Aorta (tissue), 5 donors: ENCODE data around the gene CLSTN1. TPM values are rescaled to one million over a fixed set of nuclear protein-coding genes. Genes with fewer than 3 reads are reported as not detected.

ENCODE experiments used
- ATAC-seq: fragments of 200-7000 bp; cut with Tn5 transposase; one replicate; pipeline ENCODE4 v1.9.1; 2022; ENCODE audit warnings: moderate library complexity; ENCODE audit not compliant: low FRiP score
- DNase-seq, 2 donors: peaks; one replicate each; pipeline ENCODE4 v3.0.0-alpha.2; 2020
- H3K27ac ChIP-seq, 2 donors: one replicate each; pipeline ENCODE4 v1.5.1; 2013; ENCODE audit warnings: low read length in 2 of 2, mild to moderate bottlenecking in 2 of 2, moderate library complexity in 2 of 2, control low read depth in 1 of 2, inconsistent platforms in 1 of 2, low read depth in 1 of 2
- H3K27me3 ChIP-seq, 2 donors: one replicate each; pipeline ENCODE4 v1.6.1; 2013; ENCODE audit warnings: control low read depth in 1 of 2, low read length in 1 of 2, mild to moderate bottlenecking in 1 of 2, moderate library complexity in 1 of 2; ENCODE audit not compliant: insufficient read depth in 2 of 2, control insufficient read depth in 1 of 2
- H3K36me3 ChIP-seq, 2 donors: one replicate each; pipeline ENCODE4 v1.6.1; 2013; ENCODE audit warnings: control low read depth in 1 of 2, low read length in 1 of 2, mild to moderate bottlenecking in 1 of 2; ENCODE audit not compliant: insufficient read depth in 2 of 2, control insufficient read depth in 1 of 2
- H3K4me1 ChIP-seq, 2 donors: one replicate each; pipeline ENCODE4 v1.6.1; 2013; ENCODE audit warnings: low read length in 2 of 2, control low read depth in 1 of 2, mild to moderate bottlenecking in 1 of 2, moderate library complexity in 1 of 2; ENCODE audit not compliant: insufficient read depth in 2 of 2, control insufficient read depth in 1 of 2
- H3K4me3 ChIP-seq, 2 donors: one replicate each; pipeline ENCODE4 v1.5.1; 2013; ENCODE audit warnings: low read length in 2 of 2, control low read depth in 1 of 2, mild to moderate bottlenecking in 1 of 2
- H3K9me3 ChIP-seq: one replicate; pipeline ENCODE4 v1.6.1; 2013; ENCODE audit warnings: mild to moderate bottlenecking, low read length; ENCODE audit not compliant: control insufficient read depth
- WGBS, 2 donors: extraction: QIAGEN DNeasy Blood & Tissue Kit; methylation state at CpG; one replicate each; pipeline ENCODE4 v1.1.7; 2013; 5-methylcytosine and 5-hydroxymethylcytosine counted together
- intact Hi-C, 2 donors: fragments of 100-400 bp; cut with DNase I; formaldehyde crosslinking; loops; one replicate each; pipeline versions ENCODE4 v1.14.2 to v1.15.0; 2022
- long read RNA-seq, 2 donors: library from polyadenylated mRNA; unstranded; transcript quantifications; one replicate each; pipeline ENCODE4 v2.0.0, GENCODE V29; 2020 to 2021
- polyA plus RNA-seq, 2 donors: library from polyadenylated mRNA; stranded (reverse); fragments of 200-250 nt; gene quantifications; one replicate each; pipeline ENCODE4 v1.2.3, GENCODE V29; 2013
- total RNA-seq, 2 donors: library from RNA; stranded (reverse); fragmentation: NEBNext Ultra II Directional; extraction: Animal tissue kit (Norgen Biotek cat#: 25700); gene quantifications; one replicate each; pipeline ENCODE4 v1.2.1, GENCODE V29; 2021
- donor health status: healthy with polysubstance abuse.
- donor health status: Bipolar disorder and iron deficiency.
- donor health status: DM: no; HTN: no; CAD: no.
- donor health status: DM: no; HTN: no; CAD: no.
- donor health status: DM: yes; HTN: yes; CAD: no.

Gene CLSTN1
- 100 to 1,000 TPM in 1 of 2 donors, 10 to 100 TPM in 1; 85.3 to 113 TPM for total RNA-seq
- polyA plus RNA-seq = 10 to 100 TPM; 17.0 to 63.3 TPM
- long read RNA-seq, donor 1, partial matches to known transcripts = 117 of 117 reads
- long read RNA-seq, donor 1, other reads (novel, unspliced or antisense) = 0 of 117 reads
- long read RNA-seq, donor 2, full-length matches to known transcripts = 20 of 93 reads
- long read RNA-seq, donor 2, partial matches to known transcripts = 66 of 93 reads
- long read RNA-seq, donor 2, other reads (novel, unspliced or antisense) = 7 of 93 reads

- intact Hi-C loops = loop anchor here in 1 of 2 donors (10.0 kb wide), 1 partner anchor 871 kb away; no protein-coding TSS in a partner anchor
- peak within 1 kb of the TSS; percentile 81 to 97 for H3K4me3 ChIP-seq
- no peaks in the 10 kb centered on the region for H3K9me3 ChIP-seq
- H3K27ac ChIP-seq = peak within 1 kb of the TSS; percentile 69 to 82
- no peaks in the 10 kb centered on the region for H3K4me1 ChIP-seq
- peak; percentile 89 for ATAC-seq
- H3K36me3 ChIP-seq = no peaks in the 10 kb centered on the region
- H3K27me3 ChIP-seq = peaks cover 0 to 2% of the 10 kb centered on the region in 2 donors
- 0 to 1% methylated on average over 27 to 93 of the region's 93 CpGs for WGBS, 2 donors
- peak; percentile 94 to 98 for DNase-seq
Measured at GRCh38 chr1:9823943-9824701, at the start of gene CLSTN1. CLSTN1 (minus strand) TSS chr1:9823965; CDS start chr1:9823733, 232 bp downstream.

- Histone ChIP-seq H3K27me3 (no peaks in the 10 kb centered on the region), H3K4me1 (peaks cover 0 to 2% of the 10 kb centered on the region in 2 donors), H3K9me3 (no peaks in the 10 kb centered on the region), H3K36me3 (no peaks in the 10 kb centered on the region), H3K4me3 (no peak overlapping the region), H3K27ac (no peak overlapping the region)
- intact Hi-C loops = no loop called here
- ATAC-seq (no peak), DNase-seq (no peak)
- WGBS, 2 donors = 93 to 97% methylated on average over 5 of the region's 5 CpGs
Measured at GRCh38 chr1:9873385-9873784, 49.6 kb upstream of the CLSTN1 start.

GRCh38 chr1:9872430-9873165 lies 48.8 kb upstream of the CLSTN1 start:
- Histone ChIP-seq H3K4me1 (peaks cover 0 to 2% of the 10 kb centered on the region in 2 donors), H3K27ac (no peak overlapping the region), H3K4me3 (no peak overlapping the region), H3K9me3 (no peaks in the 10 kb centered on the region), H3K27me3 (no peaks in the 10 kb centered on the region), H3K36me3 (no peaks in the 10 kb centered on the region)
- intact Hi-C loops = no loop called here
- ATAC-seq (no peak), DNase-seq (no peak)
- 70 to 79% methylated on average over 11 of the region's 11 CpGs for WGBS, 2 donors

GRCh38 chr1:9871707-9872425 lies 48.1 kb upstream of the CLSTN1 start:
- Histone ChIP-seq H3K4me1 (peaks cover 0 to 2% of the 10 kb centered on the region in 2 donors), H3K4me3 (no peak overlapping the region), H3K27ac (no peak overlapping the region), H3K27me3 (no peaks in the 10 kb centered on the region), H3K9me3 (no peaks in the 10 kb centered on the region), H3K36me3 (no peaks in the 10 kb centered on the region)
- WGBS, 2 donors = 86 to 87% methylated on average over 20 of the region's 20 CpGs
- ATAC-seq = no peak
- intact Hi-C loops = no loop called here
- DNase-seq = no peak

GRCh38 chr1:9871021-9871420 lies 47.3 kb upstream of the CLSTN1 start:
- intact Hi-C loops = no loop called here
- DNase-seq (no peak), ATAC-seq (no peak)
- H3K27ac ChIP-seq = no peak overlapping the region
- H3K27me3 ChIP-seq = no peaks in the 10 kb centered on the region
- H3K9me3 ChIP-seq = no peaks in the 10 kb centered on the region
- no peaks in the 10 kb centered on the region for H3K36me3 ChIP-seq
- 92 to 94% methylated on average over 9 of the region's 9 CpGs for WGBS, 2 donors
- peaks cover 0 to 2% of the 10 kb centered on the region in 2 donors for H3K4me1 ChIP-seq
- H3K4me3 ChIP-seq = no peak overlapping the region

- no peak overlapping the region for H3K4me3 ChIP-seq
- intact Hi-C loops = no loop called here
- H3K36me3 ChIP-seq = no peaks in the 10 kb centered on the region
- DNase-seq (no peak), ATAC-seq (no peak)
- no peak overlapping the region for H3K27ac ChIP-seq
- H3K4me1 ChIP-seq = peaks cover 0 to 2% of the 10 kb centered on the region in 2 donors
- 84 to 85% methylated on average over 4 of the region's 4 CpGs for WGBS, 2 donors
- H3K9me3 ChIP-seq = no peaks in the 10 kb centered on the region
- no peaks in the 10 kb centered on the region for H3K27me3 ChIP-seq
Measured at GRCh38 chr1:9870572-9870971, 46.8 kb upstream of the CLSTN1 start.

- no peaks in the 10 kb centered on the region for H3K9me3 ChIP-seq
- 89 to 91% methylated on average over 13 of the region's 13 CpGs for WGBS, 2 donors
- H3K36me3 ChIP-seq = no peaks in the 10 kb centered on the region
- H3K27ac ChIP-seq = no peak overlapping the region
- H3K27me3 ChIP-seq = no peaks in the 10 kb centered on the region
- no peaks in the 10 kb centered on the region for H3K4me1 ChIP-seq
- no peak overlapping the region for H3K4me3 ChIP-seq
- DNase-seq (no peak), ATAC-seq (no peak)
- intact Hi-C loops = loop anchor here (5.0 to 10.0 kb wide), 2 partner anchors 88 to 145 kb away; no protein-coding TSS in a partner anchor
Measured at GRCh38 chr1:9869831-9870251, 46.1 kb upstream of the CLSTN1 start.

- Histone ChIP-seq H3K36me3 (no peaks in the 10 kb centered on the region), H3K9me3 (no peaks in the 10 kb centered on the region), H3K4me3 (no peak overlapping the region), H3K4me1 (no peaks in the 10 kb centered on the region), H3K27me3 (no peaks in the 10 kb centered on the region), H3K27ac (no peak overlapping the region)
- intact Hi-C loops = loop anchor here (5.0 to 10.0 kb wide), 2 partner anchors 86 to 143 kb away; no protein-coding TSS in a partner anchor
- ATAC-seq (no peak), DNase-seq (no peak)
- WGBS, 2 donors = 60 to 63% methylated on average over 3 of the region's 3 CpGs
Measured at GRCh38 chr1:9868244-9868590, 44.5 kb upstream of the CLSTN1 start.
